GM19035 (cell line): ENCODE results near the gene TP53RK.
"Not testable (repeated sequence)": the region's sequence is repeated elsewhere in the genome, so short reads cannot be mapped to it uniquely, and the experiment has no call there.

Experiments used
- ATAC-seq: cut with Tn5 transposase; IDR thresholded peaks from one replicate; pipeline ENCODE4 v1.9.1; 2021; ENCODE audit not compliant: unreplicated experiment

TP53RK gene

DNA sequence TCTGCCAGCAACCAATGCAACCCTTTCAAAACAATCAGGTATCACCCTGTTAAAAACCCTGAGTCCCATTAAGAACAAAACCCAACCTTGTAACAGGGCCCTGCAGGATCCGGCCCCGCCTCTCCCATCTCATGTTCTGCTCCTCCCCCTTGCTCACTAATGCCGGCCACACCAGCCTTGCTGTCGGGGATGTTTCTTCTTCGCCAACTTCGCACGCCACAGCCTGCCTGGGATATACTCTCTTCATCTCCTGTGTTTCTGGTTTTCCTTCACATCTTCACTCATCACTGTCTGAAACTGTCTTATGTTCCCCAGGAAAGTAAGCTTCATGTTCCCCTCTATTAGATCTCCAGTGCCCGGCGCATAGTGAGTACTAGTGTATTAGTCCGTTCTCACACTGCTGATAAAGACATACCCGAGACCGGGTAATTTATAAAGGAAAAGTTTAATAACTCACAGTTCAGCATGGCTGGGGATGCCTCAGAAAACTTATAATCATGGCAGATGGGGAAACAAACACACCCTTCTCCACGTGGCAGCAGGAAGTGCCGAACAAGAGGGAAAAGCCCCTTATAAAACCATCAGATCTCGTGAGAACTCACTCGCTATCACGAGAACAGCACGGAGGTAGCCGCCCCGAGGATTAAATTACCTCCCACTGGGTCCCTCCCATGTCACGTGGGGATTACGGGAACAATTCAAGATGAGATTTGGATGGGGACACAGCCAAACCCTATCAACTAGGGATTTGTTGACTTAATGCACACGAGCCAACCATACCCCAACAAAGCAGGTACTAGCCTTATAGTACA, 5.1 kb downstream of the TP53RK start:
- ATAC-seq, result no peak

DNA sequence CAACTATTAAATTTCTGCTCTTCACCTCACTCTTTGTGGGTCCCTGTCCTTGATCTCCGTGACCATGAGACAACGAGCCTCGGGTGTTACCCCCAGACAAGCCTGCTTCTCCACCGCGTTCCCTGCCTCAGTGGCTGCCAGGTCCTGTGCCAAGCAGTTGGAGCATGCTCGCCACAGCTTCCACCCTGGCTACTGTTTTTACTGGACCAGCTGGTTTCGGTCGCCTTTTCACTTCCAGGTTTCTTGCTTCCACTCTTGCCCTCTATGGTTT, 5.6 kb downstream of the TP53RK start:
- ATAC-seq, result no peak

DNA sequence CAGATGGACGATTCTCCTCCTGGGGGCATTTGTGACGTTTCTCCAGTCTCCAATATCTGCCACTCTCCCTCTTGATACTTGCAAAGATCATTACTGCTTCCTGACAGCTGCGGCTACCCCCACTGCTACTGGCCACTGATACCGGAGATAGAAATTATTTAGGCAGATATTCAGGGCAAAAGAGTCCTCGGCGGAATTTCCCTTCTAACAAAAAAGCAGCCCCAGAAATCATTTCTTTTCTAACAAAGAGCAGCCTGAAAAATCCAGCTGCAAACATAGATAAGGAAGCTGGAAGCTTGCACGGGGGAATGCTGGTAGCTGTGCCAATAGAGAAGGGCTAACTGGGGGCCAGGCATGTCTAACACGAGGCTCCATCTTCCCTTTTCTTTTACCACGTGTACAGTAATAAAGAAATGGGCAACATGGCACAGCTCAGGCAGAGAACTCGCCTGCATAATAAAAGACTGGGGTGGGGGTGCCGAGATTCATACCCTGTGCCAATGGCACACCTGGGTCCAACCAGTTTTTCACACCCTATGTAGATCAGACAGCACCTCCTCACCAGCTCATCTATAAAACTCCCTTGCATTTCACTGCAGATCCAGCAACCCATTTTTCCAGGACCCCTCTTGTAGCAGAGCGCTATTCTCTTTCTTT, 6.1 kb downstream of the TP53RK start:
- no peak for ATAC-seq

DNA sequence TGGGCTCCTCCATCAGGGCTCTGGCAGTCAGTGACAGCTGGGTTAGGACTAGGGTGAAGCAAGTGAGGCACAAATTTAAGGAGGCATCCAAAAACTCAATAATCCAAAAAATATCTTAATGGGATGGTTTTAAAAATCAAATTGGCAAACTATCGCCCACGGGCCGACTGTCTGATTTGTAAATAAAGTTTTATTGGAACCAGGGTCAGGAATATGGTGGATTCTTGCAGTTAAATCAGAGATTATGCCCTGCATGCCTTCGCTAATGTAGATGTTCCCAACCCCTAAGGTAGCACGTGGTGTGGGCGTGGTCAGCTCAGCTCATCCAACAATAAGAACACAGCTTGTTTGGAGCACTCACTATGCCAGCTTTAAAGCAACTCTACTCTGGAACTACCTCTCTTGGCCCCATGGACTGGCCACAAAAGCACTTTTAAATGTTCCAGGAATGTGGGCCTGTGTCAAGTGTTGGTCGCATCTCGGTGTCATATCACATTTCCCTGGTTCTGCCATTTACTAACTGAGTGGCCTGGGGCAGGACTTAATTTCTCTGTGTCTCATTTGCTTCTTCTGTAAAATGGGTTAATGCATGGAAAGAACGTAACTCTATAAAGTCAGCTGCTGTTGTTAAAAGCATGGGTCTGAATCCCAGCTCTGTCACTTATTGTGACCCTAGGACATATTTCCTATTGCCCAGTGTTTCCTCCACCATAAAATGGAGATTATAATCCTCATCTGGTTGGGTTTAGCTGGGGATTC, 7.0 kb downstream of the TP53RK start:
- no peak for ATAC-seq

DNA sequence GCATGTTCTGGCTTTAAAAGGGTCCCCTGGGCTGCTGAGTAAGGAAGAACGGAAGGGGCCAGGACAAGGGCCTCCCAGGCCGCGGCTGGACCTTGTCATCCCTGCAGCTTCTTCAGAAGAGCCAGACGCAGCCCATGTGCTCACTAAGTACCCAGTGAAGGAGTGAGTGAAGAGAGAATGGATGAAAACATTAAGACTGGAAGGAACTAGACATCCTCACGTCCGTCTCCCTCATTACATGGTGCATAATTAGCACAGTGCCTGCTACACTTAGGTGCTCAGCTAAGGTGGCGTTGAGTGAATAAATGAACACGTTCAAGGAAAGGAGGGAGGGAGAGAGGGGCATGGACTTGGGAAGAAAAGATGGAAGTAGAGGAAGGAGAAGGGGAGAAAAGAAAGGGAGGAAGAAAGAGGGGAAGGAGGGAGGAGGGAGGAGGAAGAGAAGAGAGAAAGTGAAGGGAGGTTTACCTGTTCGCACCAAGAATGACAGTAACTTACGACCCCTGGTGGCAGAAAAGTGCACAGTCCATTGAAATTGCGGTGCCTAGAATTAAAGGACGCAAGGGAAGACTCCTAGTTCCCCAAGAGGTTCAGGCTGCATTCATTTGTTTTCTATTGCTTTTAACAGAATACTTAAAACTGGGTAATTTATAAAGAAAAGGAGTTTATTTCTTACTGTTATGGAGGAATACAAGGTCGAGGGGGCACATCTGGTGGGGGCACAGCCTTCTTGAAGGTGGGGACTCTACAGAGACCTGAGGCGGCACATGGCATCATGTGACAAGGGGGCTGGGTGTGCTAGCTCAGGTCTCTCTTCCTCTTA, 8.0 kb downstream of the TP53RK start:
- ATAC-seq, result no peak

DNA sequence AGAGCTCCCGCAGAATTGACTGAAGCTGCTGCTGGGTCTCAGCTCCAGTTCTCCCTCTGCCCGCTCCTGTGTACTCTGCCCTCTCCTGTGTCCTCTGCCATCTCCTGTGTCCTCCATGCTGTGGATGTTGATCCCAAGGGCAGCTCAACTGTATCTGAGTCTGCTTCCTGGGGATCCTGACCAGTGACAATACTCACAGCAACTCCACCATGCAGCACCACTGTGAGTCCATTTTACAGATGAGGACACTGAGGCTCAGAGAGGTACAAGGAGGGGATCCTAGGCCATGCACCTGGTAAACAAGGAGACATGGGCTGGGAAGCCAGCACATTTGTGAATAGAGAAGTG, 8.6 kb downstream of the TP53RK start:
- no peak for ATAC-seq

DNA sequence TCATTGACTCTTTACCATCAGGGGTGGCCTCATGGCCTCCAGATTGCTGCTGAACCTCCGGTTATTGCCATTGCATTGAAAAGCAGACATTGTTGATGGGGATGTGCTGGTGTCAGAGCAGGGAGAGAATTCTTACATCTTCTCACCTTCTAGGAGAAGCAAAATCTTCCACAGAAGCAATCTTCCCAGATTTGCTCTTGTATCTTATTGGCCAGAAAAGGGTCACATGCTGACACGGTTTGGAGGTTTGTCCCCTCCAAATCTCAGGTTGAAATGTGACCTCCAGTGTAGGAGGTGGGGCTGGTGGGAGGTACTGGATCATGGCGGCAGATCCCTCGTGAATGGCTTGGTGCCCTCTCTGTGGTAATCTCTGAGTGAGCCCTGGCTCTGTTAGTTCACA, 10.7 kb downstream of the TP53RK start:
- ATAC-seq, result no peak

DNA sequence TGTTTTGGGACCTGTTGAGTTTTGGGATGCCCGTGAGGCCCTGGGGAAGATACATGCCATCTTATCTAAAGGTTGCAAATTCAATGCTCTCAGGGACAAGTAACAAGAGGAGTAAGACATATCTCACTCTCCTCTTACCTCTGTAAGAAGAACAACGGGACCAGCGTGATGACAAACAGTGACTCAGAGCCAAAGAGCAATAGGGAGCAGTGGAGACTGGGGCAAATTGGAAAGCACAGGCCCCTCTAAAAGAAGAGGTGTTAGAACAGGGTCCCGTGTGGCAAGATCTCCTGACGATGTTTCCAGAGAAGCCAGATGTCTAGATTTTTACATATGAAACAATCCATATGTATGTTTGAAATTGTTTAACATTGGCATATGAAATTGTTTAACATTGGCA, 11.6 kb downstream of the TP53RK start:
- ATAC-seq, result no peak

DNA sequence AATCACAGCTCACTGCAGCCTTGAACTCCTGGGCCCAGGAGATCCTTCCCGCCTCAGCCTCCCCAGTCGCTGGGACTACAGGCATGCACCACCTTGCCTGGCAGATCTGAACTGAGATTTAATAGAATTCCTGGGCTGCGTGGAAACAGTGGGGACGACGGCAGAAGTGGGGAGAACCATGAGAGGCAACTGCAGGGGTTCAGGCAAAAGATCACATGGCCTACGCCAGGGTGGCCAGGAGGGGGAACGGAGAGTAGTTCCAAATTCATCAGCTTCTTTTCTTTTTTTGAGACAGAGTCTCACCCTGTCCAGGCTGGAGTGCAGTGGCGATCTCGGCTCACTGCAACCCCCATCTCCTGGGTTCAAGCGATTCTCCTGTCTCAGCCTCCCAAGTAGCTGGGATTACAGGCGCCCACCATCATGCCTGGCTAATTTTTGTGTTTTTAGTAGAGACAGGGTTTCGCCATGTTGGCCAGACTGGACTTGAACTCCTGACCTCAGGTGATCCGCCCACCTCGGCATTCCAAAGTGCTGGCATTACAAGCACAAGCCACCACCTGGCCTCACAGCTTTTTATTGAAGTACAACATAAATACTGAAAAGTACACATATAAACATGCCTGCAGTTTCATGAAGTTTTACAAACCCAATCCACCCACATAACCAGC, 12.5 kb downstream of the TP53RK start:
- not testable (repeated sequence) for ATAC-seq

DNA sequence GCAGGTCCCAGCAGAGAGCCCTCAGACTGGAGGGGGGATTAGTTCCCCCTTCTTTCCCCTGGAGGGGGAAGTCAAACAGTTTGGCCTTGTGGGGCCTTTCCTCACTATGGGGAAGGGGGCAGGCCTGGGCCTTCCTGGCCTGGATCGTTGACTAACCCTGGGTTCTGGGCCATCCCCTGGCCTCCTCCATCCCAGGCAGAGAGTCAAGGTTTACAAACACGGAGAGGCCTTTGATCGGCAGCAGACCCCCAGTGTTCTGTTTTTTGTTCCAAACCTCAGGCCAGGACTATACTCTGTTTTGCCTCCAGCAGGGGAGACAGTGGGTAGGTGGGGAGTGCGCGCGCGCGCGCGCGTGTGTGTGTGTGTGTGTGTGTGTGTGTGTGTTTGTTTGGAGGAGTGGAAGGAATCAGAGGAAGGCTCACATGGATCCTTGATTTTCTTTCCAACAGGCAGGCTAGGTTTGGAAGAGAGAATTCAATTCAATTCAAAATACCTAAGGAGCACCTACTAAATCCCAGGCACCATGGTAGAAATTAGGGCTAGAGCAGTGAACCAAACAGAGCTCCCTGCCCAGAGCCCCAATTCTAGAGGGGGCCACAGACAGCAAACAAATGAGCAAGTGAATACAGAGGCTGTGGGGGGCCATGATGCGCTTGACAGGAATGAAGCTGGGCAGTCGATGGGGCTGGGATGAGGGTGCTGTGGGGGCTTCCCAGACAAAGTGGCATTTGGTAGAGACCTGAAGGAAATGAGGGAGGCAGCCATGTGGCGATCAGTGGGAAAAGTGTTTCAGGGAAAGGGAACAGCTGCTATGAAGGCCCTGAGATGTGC, 14.8 kb downstream of the TP53RK start:
- ATAC-seq, result no peak

DNA sequence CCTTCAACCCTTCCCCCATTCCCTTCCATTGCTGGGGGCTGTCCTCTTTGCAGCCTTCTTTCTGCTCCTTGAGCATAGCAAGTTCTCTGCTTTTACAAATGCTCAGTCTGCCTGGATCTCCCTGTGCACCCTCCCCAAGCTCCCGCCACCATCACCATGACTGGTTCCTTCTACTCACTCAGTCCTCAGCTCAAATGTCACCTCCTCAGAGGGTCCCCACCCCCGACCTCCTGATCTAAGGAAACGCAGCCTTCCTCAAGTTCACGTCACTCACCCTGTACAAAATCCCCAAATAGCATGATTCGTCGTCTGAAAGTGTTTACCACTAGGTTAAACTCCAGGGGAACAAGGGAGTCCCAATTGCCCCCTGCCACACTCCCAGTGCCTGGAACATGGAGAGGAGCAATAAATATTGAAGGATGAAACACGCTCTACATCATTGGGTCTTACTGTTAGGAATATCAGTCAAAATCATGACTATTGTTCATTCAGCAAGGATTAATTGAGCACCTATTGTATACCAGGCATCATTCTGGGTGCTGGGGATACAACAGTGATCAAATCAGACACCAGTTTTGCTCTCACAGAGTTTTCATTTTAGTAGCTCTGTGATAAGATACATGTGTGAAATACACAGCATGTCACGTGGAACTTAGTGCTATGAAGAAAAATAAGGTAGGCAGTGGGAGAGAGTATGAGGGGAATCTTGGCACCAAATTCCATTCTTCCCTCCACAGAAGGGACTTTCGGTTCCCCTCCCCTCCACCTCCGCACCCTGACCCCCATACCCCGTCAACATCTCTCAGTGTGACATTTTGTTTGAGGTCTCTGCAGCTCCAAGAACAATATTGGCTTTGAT, 15.6 kb downstream of the TP53RK start:
- ATAC-seq, result no peak

DNA sequence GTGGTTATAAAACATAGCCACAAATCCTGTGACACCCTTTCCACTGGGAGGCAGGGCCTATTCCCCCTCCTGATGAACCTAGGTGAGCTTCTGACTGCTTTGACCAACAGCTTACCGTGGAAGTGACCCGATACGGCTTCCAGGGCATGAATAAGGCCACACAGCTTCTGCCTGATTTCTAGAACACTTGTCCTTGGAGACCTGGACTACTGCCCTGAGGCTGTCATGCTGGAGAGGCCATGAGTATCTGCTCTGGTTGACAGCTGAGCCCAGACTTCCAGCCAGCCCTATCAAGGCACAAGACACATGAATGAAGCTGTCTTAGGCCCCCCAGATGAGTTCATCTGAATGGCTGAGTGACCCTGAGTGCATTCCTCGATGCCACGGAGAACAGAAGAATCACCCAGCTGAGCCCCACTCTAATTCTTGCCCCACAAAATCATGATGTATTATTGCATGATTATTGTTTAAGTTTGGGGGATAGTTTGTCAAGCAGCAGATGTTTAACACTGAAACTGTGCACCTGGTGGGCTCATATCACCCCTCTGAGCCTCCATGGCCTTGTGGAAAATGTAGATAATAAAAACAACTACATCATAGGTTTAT, 16.6 kb downstream of the TP53RK start:
- ATAC-seq, result no peak

DNA sequence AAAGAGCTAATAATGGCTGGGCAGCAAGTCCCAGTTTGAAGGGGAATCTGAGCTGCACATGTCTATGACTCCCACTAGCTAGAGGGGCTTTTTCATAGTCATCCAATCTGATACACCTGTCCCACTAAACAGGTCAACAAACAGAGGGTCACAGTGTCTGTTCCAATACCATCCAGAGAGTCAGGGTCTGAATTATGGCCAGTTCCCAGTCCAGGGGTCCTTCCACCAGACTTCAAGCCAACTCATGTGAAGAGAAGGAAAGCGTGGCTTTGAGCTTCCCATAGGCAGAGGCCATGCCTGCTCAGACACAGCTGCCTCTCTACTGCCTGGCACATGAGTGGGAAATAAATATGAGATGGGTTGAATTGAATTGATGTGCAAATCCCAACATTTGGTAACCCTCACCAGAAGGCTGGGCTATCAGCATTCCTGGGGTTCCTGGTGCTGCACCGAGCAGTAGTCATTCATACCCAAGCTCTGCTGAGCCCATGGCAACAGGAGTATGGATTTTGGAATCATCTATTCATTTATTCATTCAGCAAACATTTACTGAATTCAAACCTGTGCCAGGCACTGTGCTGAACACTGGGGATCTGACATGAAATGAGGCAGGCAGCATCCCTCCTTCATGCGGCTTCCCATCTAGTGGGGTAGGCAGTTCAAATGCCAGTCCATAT, 17.2 kb downstream of the TP53RK start:
- no peak for ATAC-seq

DNA sequence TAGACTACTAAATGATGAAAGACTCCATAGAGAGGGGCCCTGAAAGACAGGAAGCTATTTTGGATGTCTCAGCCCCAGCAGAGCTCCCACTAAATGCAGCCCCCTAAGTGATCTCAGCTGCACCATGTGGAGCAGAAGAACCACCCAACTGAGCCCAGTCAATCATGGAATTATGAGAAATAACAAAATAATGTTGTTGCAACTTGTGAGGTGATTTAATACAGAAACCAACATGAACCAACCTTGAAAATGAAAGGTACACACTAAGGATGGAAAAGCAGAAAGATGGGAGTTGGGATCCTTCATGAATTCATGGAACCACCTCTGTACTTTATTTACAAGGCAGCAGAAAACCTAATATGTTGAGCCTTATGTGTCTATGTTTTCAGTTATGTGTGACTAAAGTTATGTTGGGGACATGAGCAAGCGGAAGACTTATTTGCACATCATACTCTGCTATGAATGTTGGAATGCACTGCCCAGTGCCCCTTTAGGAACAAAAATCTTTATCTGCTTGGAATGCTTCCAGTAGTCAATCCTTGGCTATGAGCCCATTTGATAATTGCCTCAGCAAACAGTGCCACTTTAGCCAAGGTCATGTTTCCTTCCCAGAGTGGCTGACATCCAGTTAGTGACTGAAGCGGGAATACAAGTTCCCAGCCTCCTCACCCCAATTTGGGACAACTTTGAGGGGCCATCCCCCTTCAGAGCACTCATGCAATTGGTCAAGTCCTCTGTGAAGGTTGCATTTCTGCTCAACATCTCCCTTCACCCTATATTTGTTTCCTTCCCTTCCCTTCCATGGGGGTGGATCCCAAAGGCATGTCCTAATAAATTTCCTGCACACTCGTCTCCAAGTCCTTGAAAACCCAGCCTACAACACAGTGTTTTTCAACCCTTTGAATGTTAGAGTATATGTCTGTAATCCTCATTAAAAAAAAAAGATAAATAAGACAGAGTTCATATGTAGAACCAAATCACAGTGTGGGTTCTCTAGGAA, 18.4 kb downstream of the TP53RK start:
- ATAC-seq, result no peak

DNA sequence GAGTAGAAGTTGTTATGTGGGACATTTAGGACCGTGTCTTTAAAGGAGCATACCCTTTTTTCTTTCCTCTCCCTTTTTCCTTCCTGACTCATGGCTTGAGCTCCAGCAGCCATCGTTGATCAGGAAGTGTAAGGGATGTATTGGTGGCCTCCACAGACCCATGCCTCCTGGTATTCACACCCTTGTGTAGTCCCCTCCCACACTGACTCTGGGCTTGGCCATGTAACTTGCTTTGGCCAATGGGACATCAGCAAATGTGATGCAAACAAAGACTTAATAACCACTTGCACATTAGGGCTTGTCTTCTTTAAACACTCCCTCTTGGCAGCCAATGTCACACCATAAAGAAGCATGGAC, 19.0 kb downstream of the TP53RK start:
- ATAC-seq, result no peak

DNA sequence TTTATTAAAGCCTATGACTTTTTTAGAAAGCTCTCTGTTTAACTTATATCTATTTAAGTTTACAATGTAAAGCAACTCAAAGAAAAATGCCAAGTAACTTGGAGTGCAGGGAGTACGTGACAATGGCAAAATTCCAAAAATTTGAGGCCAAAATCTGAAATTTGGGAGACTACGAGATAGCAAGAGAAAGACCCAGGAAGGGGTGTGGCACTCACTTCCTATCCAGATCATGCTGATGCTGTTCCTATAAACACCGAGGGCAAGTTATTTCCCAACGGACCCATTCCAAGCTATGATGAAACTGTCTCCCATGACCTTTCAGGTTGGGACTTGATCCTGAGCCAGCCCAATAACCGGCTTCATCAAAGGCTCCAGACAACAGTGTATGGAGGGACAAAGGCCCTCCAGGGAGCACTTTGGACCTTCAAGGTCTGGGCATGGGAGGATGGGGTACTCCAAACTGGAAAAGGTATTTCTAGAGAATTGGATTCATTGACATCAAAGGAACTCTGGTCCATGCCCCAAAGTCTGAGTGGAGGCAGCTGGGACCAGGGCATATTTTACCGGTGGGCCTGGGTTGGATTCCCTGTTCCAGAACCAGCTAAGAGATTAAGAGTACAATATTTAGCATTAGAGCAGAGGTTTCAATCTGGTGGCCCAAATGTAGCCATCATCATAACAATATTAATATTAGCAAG, 22.3 kb downstream of the TP53RK start:
- no peak for ATAC-seq
